ENCODE data around the gene GALNT7.

The GALNT7 gene

DNA sequence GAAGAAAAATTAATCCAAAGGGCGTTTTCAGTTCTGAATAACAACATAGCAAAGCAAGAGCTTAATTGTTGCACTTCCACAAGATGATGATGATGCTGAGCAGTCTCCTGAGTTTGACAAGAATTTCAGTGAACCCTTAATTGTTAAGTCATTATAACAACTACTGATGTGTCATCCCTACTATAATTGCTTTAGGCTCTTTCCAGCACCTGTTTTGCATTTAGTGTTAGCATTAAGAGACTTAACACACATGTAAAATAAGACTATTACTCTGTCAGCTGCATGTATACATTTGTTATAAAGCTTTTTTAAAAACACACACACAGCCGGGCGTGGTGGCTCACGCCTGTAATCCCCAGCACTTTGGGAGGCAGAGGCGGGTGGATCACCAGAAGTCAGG is 37.9 kb upstream of the GALNT7 start:
- Histone ChIP-seq H3K9me3 (replicated peaks in 1 of 11) (no peaks in the 10 kb centered on the region), H3K4me2 (no peak overlapping the region), H3K9ac (no peak overlapping the region), H3K4me3 (no peak overlapping the region), H3K4me1 (no peaks in the 10 kb centered on the region), H3K27me3 (no peaks in the 10 kb centered on the region), H3K36me3 (no peaks in the 10 kb centered on the region), H3K27ac (no peak overlapping the region), H4K20me1 (no peaks in the 10 kb centered on the region)
- no peak for TF ChIP-seq Cebpa-rat (IDR thresholded peaks at IDR 0.05)

GRCh38 chr4:173134426-173134825 is 34.2 kb upstream of the GALNT7 start:
- H3K36me3 ChIP-seq: no peaks in the 10 kb centered on the region
- TF ChIP-seq Cebpa-rat (IDR thresholded peaks at IDR 0.05): no peak
- H4K20me1 ChIP-seq: no peaks in the 10 kb centered on the region
- no peak overlapping the region for H3K4me2 ChIP-seq
- no peak overlapping the region for H3K9ac ChIP-seq
- H3K4me3 ChIP-seq: no peak overlapping the region
- H3K27me3 ChIP-seq: no peaks in the 10 kb centered on the region
- no peaks in the 10 kb centered on the region for H3K4me1 ChIP-seq
- H3K9me3 ChIP-seq (replicated peaks in 1 of 11): no peaks in the 10 kb centered on the region
- H3K27ac ChIP-seq: no peak overlapping the region

GRCh38 chr4:173135241-173135847 is 33.3 kb upstream of the GALNT7 start:
- H4K20me1 ChIP-seq: no peaks in the 10 kb centered on the region
- no peaks in the 10 kb centered on the region for H3K36me3 ChIP-seq
- H3K4me3 ChIP-seq: no peak overlapping the region
- H3K4me2 ChIP-seq: no peak overlapping the region
- TF ChIP-seq Cebpa-rat (IDR thresholded peaks at IDR 0.05): no peak
- H3K9ac ChIP-seq: no peak overlapping the region
- no peaks in the 10 kb centered on the region for H3K4me1 ChIP-seq
- H3K9me3 ChIP-seq (replicated peaks in 1 of 11): no peaks in the 10 kb centered on the region
- no peaks in the 10 kb centered on the region for H3K27me3 ChIP-seq
- no peak overlapping the region for H3K27ac ChIP-seq

DNA sequence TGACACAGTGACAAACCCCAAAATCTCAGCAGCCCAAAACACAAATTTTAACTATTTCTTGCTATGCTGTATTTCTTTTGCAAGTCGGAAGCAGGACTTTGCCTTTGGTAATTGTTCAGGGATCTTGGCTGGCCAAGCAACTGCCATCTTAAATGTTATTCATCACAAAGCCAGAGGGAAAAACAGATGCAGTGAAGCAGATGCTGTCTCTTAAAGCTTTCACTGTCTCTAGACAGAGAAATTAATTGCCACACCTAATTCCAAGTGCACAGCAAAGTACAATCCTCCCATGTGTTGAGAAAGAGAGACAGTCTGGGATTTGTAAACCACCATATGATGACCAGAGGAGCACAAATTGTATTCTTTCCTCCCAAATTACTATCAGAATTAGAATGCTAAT is 30.0 kb upstream of the GALNT7 start:
- Histone ChIP-seq H3K9ac (no peak overlapping the region), H3K36me3 (no peaks in the 10 kb centered on the region), H3K4me2 (no peak overlapping the region), H3K9me3 (replicated peaks in 1 of 11) (peaks cover 0 to 7% (median 0%) of the 10 kb centered on the region in 11 experiments; a peak in 4 of 22 replicates), H3K27me3 (no peaks in the 10 kb centered on the region), H3K4me3 (no peak overlapping the region), H4K20me1 (no peaks in the 10 kb centered on the region), H3K4me1 (no peaks in the 10 kb centered on the region), H3K27ac (no peak overlapping the region)
- TF ChIP-seq Cebpa-rat (IDR thresholded peaks at IDR 0.05): no peak

- H3K27me3 ChIP-seq: no peaks in the 10 kb centered on the region
- H3K36me3 ChIP-seq: no peaks in the 10 kb centered on the region
- peaks cover 0 to 7% (median 0%) of the 10 kb centered on the region in 11 experiments; a peak in 4 of 22 replicates for H3K9me3 ChIP-seq (replicated peaks in 1 of 11)
- H3K4me1 ChIP-seq: no peaks in the 10 kb centered on the region
- TF ChIP-seq Cebpa-rat (IDR thresholded peaks at IDR 0.05): no peak
- H3K4me2 ChIP-seq: no peak overlapping the region
- H3K27ac ChIP-seq: no peak overlapping the region
- H4K20me1 ChIP-seq: no peaks in the 10 kb centered on the region
- H3K9ac ChIP-seq: no peak overlapping the region
- H3K4me3 ChIP-seq: no peak overlapping the region
Measured at GRCh38 chr4:173139561-173139960, 29.1 kb upstream of the GALNT7 start.

DNA sequence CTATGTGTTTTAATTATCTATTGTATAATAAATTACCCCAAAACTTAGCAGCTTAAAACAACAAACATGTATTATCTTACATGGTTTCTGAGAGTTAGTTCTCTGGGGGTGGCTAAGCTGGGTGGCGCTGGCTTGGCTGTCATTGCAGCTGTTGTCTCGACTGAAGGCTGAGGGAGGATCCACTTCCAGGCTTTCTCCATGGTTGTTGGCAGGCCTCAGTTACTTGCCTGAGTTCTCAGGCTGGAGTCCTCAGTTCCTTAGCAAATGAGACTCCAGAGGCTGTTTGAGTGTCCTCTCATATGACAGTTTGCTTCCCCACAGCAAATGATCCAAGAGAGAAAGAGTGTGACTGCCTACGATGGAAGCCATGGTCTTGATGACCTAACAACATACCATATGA is 23.5 kb upstream of the GALNT7 start:
- no peak for TF ChIP-seq Cebpa-rat (IDR thresholded peaks at IDR 0.05)
- H4K20me1 ChIP-seq: no peaks in the 10 kb centered on the region
- no peak overlapping the region for H3K9ac ChIP-seq
- no peaks in the 10 kb centered on the region for H3K27me3 ChIP-seq
- H3K4me2 ChIP-seq: no peak overlapping the region
- H3K4me3 ChIP-seq: no peak overlapping the region
- H3K4me1 ChIP-seq: 0 out of 20 replicates have a peak, but pooled peaks cover 0 to 4% (median 0%) of the 10 kb centered on the region in 10 experiments
- H3K27ac ChIP-seq: no peak overlapping the region
- H3K9me3 ChIP-seq (replicated peaks in 1 of 11): peaks cover 0 to 7% (median 0%) of the 10 kb centered on the region in 11 experiments; a peak in 4 of 22 replicates
- H3K36me3 ChIP-seq: no peaks in the 10 kb centered on the region

GRCh38 chr4:173146456-173146855 is 22.2 kb upstream of the GALNT7 start:
- Histone ChIP-seq H3K9ac (no peak overlapping the region), H3K4me3 (no peak overlapping the region), H3K27me3 (no peaks in the 10 kb centered on the region), H3K27ac (no peak overlapping the region), H4K20me1 (no peaks in the 10 kb centered on the region), H3K4me1 (0 out of 20 replicates have a peak, but pooled peaks cover 0 to 4% (median 0%) of the 10 kb centered on the region in 10 experiments), H3K36me3 (no peaks in the 10 kb centered on the region), H3K9me3 (replicated peaks in 1 of 11) (peaks cover 0 to 7% (median 0%) of the 10 kb centered on the region in 11 experiments; a peak in 4 of 22 replicates), H3K4me2 (no peak overlapping the region)
- no peak for TF ChIP-seq Cebpa-rat (IDR thresholded peaks at IDR 0.05)

- Histone ChIP-seq H3K27me3 (no peaks in the 10 kb centered on the region), H3K4me1 (0 out of 20 replicates have a peak, but pooled peaks cover 0 to 4% (median 0%) of the 10 kb centered on the region in 10 experiments), H3K27ac (no peak overlapping the region), H3K9ac (no peak overlapping the region), H3K4me3 (no peak overlapping the region), H3K4me2 (no peak overlapping the region), H3K36me3 (0 out of 22 replicates have a peak, but pooled peaks cover 0 to 5% (median 0%) of the 10 kb centered on the region in 11 experiments), H3K9me3 (replicated peaks in 1 of 11) (no peaks in the 10 kb centered on the region), H4K20me1 (no peaks in the 10 kb centered on the region)
- no peak for TF ChIP-seq Cebpa-rat (IDR thresholded peaks at IDR 0.05)
Measured at GRCh38 chr4:173151496-173151895, 17.1 kb upstream of the GALNT7 start.

GRCh38 chr4:173152104-173152503 is 16.5 kb upstream of the GALNT7 start:
- no peaks in the 10 kb centered on the region for H3K27me3 ChIP-seq
- no peaks in the 10 kb centered on the region for H4K20me1 ChIP-seq
- 0 out of 22 replicates have a peak, but pooled peaks cover 0 to 5% (median 0%) of the 10 kb centered on the region in 11 experiments for H3K36me3 ChIP-seq
- H3K4me1 ChIP-seq: 0 out of 20 replicates have a peak, but pooled peaks cover 0 to 4% (median 0%) of the 10 kb centered on the region in 10 experiments
- H3K9me3 ChIP-seq (replicated peaks in 1 of 11): no peaks in the 10 kb centered on the region
- no peak overlapping the region for H3K4me2 ChIP-seq
- no peak overlapping the region for H3K9ac ChIP-seq
- H3K4me3 ChIP-seq: no peak overlapping the region
- TF ChIP-seq Cebpa-rat (IDR thresholded peaks at IDR 0.05): no peak
- H3K27ac ChIP-seq: no peak overlapping the region

GRCh38 chr4:173153445-173153844 is 15.2 kb upstream of the GALNT7 start:
- Histone ChIP-seq H3K4me1 (0 out of 20 replicates have a peak, but pooled peaks cover 0 to 4% (median 0%) of the 10 kb centered on the region in 10 experiments), H3K27ac (no peak overlapping the region), H3K4me2 (no peak overlapping the region), H3K4me3 (no peak overlapping the region), H3K27me3 (no peaks in the 10 kb centered on the region), H3K36me3 (peaks cover 0 to 7% (median 0%) of the 10 kb centered on the region in 11 experiments; a peak in 1 of 22 replicates), H3K9ac (no peak overlapping the region), H3K9me3 (replicated peaks in 1 of 11) (no peaks in the 10 kb centered on the region), H4K20me1 (no peaks in the 10 kb centered on the region)
- no peak for TF ChIP-seq Cebpa-rat (IDR thresholded peaks at IDR 0.05)
